Measurements from ENCODE around the gene RALGAPA2.

Gene RALGAPA2

GRCh38 chr20:20630551-20630950, 81.9 kb downstream of the RALGAPA2 start:
- no peak for DNase-seq (ENCODE audit: low read depth, low spot score)

- DNase-seq (ENCODE audit: low read depth, low spot score): no peak
Measured at GRCh38 chr20:20629556-20630188, 82.8 kb downstream of the RALGAPA2 start.

- no peak for DNase-seq (ENCODE audit: low read depth, low spot score)
Measured at GRCh38 chr20:20628314-20628713, 84.1 kb downstream of the RALGAPA2 start.

- no peak for DNase-seq (ENCODE audit: low read depth, low spot score)
Measured at GRCh38 chr20:20627471-20627870, 85.0 kb downstream of the RALGAPA2 start.

GRCh38 chr20:20624914-20625313, 87.5 kb downstream of the RALGAPA2 start:
- DNase-seq (ENCODE audit: low read depth, low spot score): no peak

GRCh38 chr20:20621195-20621594, 91.2 kb downstream of the RALGAPA2 start:
- DNase-seq (ENCODE audit: low read depth, low spot score): no peak

GRCh38 chr20:20614391-20614790, 98.1 kb downstream of the RALGAPA2 start:
- DNase-seq (ENCODE audit: low read depth, low spot score): no peak

- DNase-seq (ENCODE audit: low read depth, low spot score): no peak
Measured at GRCh38 chr20:20612251-20612650, 100.2 kb downstream of the RALGAPA2 start.

GRCh38 chr20:20611167-20611566, 101.3 kb downstream of the RALGAPA2 start:
- no peak for DNase-seq (ENCODE audit: low read depth, low spot score)

- DNase-seq (ENCODE audit: low read depth, low spot score): no peak
Measured at GRCh38 chr20:20609522-20609921, 102.9 kb downstream of the RALGAPA2 start.

GRCh38 chr20:20608641-20609040, 103.8 kb downstream of the RALGAPA2 start:
- no peak for DNase-seq (ENCODE audit: low read depth, low spot score)

- DNase-seq (ENCODE audit: low read depth, low spot score): no peak
Measured at GRCh38 chr20:20608041-20608440, 104.4 kb downstream of the RALGAPA2 start.

- no peak for DNase-seq (ENCODE audit: low read depth, low spot score)
Measured at GRCh38 chr20:20606881-20607280, 105.6 kb downstream of the RALGAPA2 start.

- DNase-seq (ENCODE audit: low read depth, low spot score): no peak
Measured at GRCh38 chr20:20606050-20606449, 106.4 kb downstream of the RALGAPA2 start.

- no peak for DNase-seq (ENCODE audit: low read depth, low spot score)
Measured at GRCh38 chr20:20604907-20605306, 107.5 kb downstream of the RALGAPA2 start.

- no peak for DNase-seq (ENCODE audit: low read depth, low spot score)
Measured at GRCh38 chr20:20604357-20604756, 108.1 kb downstream of the RALGAPA2 start.

- DNase-seq (ENCODE audit: low read depth, low spot score): no peak
Measured at GRCh38 chr20:20603339-20603990, 109.0 kb downstream of the RALGAPA2 start.

- no peak for DNase-seq (ENCODE audit: low read depth, low spot score)
Measured at GRCh38 chr20:20597966-20598365, 114.5 kb downstream of the RALGAPA2 start.

GRCh38 chr20:20594171-20594530, 118.3 kb downstream of the RALGAPA2 start:
- no peak for DNase-seq (ENCODE audit: low read depth, low spot score)

GRCh38 chr20:20593447-20594170, 118.8 kb downstream of the RALGAPA2 start:
- DNase-seq (ENCODE audit: low read depth, low spot score): no peak

GRCh38 chr20:20585146-20585545, 127.3 kb downstream of the RALGAPA2 start:
- DNase-seq (ENCODE audit: low read depth, low spot score): no peak

GRCh38 chr20:20582734-20583133, 129.7 kb downstream of the RALGAPA2 start:
- DNase-seq (ENCODE audit: low read depth, low spot score): no peak

GRCh38 chr20:20580139-20580538, 132.3 kb downstream of the RALGAPA2 start:
- DNase-seq (ENCODE audit: low read depth, low spot score): no peak

All from activated naive CD8-positive, alpha-beta T cell treated with anti-CD3 and anti-CD28 coated beads, Interleukin-2, amount 50 U/mL, for 16 hours (primary cell).